ENCODE measurements around the gene SFTA2. TPM values are rescaled to one million over a fixed set of nuclear protein-coding genes. Genes with fewer than 3 reads are reported as not detected.

Gene SFTA2
- total RNA-seq, 1 experiment from 2014 or later, result not detected

GRCh38 chr6:30926644-30927043 is 5.3 kb downstream of the SFTA2 start:
- no TSS peak for BruUV-seq (replicated peaks)
- Histone ChIP-seq H3K9ac (ENCODE audit: low read length) (no peak overlapping the region), H3K79me2 (ENCODE audit: insufficient read depth, low read length) (no peaks in the 10 kb centered on the region), H3K9me3 (ENCODE audit: control insufficient read depth in 1 of 2, insufficient read depth in 1 of 2, low read depth in 1 of 2, low read length in 2 of 2) (peaks cover 0 to 11% of the 10 kb centered on the region in 2 experiments; a peak in 1 of 4 replicates), H3K36me3 (ENCODE audit: control insufficient read depth in 1 of 2, insufficient read depth in 2 of 2, low read length in 2 of 2) (peaks cover 5 to 10% of the 10 kb centered on the region in 2 experiments; a peak in 3 of 4 replicates), H3K27ac (ENCODE audit: low read depth, low read length) (no peak overlapping the region), H2AFZ (ENCODE audit: low read depth, low read length, poor library complexity, severe bottlenecking) (no peak overlapping the region), H3K9me2 (ENCODE audit: insufficient read depth) (no peaks in the 10 kb centered on the region), H3K27me3 (ENCODE audit: insufficient read depth, low read length) (no peaks in the 10 kb centered on the region), H3K4me2 (ENCODE audit: low read length) (peak overlapping the region; percentile 13), H3K4me1 (ENCODE audit: control insufficient read depth in 1 of 2, insufficient read depth in 2 of 2, low read length in 2 of 2) (peaks cover 0 to 22% of the 10 kb centered on the region in 2 experiments; a peak in 2 of 4 replicates), H3K4me3 (replicated peaks in 1 of 2; ENCODE audit: low read depth in 1 of 2, low read length in 2 of 2) (no peak overlapping the region), H4K20me1 (ENCODE audit: insufficient read depth) (no peaks in the 10 kb centered on the region)
- ChIA-PET RAD21 (ENCODE audit: low non-redundant PET in 1 of 2, low total read pairs in 2 of 2, uncharacterized antibody in 2 of 2, unreplicated experiment in 2 of 2) (interaction anchor here in 1 of 2 experiments (0.7 kb wide), 1 partner anchor 189 kb away, joined by 6 read pairs; no protein-coding TSS in a partner anchor), CTCF (no interaction called here), POLR2A (no interaction called here)
- intact Hi-C loops (cut with micrococcal nuclease), result no loop called here
- peak; percentile 54; the same call in 1 of the 2 replicates for ATAC-seq
- TF ChIP-seq CTCF (IDR thresholded peaks at IDR 0.05 in 2 of 3, conservative IDR thresholded peaks at IDR 0.05 in 1 of 3; ENCODE audit: borderline replicate concordance in 1 of 3, insufficient read depth in 1 of 3, low read depth in 2 of 3, low read length in 2 of 3), result no peak
- TF ChIP-seq ELF1 (IDR thresholded peaks at IDR 0.05; ENCODE audit: borderline replicate concordance, low read depth), result no peak
- no peak for TF ChIP-seq REST (IDR thresholded peaks at IDR 0.05; ENCODE audit: low read depth)
- no peak for TF ChIP-seq CBX3 (IDR thresholded peaks at IDR 0.05; ENCODE audit: low read depth)
- TF ChIP-seq SP1 (IDR thresholded peaks at IDR 0.05; ENCODE audit: low read depth), result no peak
- TF ChIP-seq ZNF274 (IDR thresholded peaks at IDR 0.05; ENCODE audit: low read depth, low read length), result no peak
- no peak for TF ChIP-seq EZH2 (IDR thresholded peaks at IDR 0.05)
- TF ChIP-seq ATF3 (IDR thresholded peaks at IDR 0.05), result no peak
- TF ChIP-seq POLR2AphosphoS5 (IDR thresholded peaks at IDR 0.05; ENCODE audit: low read depth, low read length), result no peak
- no peak for TF ChIP-seq MAX (IDR thresholded peaks at IDR 0.05)
- TF ChIP-seq ZBTB33 (IDR thresholded peaks at IDR 0.05; ENCODE audit: extremely low read depth, insufficient replicate concordance, low read length), result no peak
- no peak for TF ChIP-seq POLR2A (IDR thresholded peaks at IDR 0.05; ENCODE audit: borderline replicate concordance, extremely low read depth, insufficient read depth, insufficient read length)
- TF ChIP-seq FOSL1 (IDR thresholded peaks at IDR 0.05; ENCODE audit: low read depth), result no peak
- no peak for TF ChIP-seq YY1 (IDR thresholded peaks at IDR 0.05; ENCODE audit: extremely low read depth, insufficient replicate concordance, low read depth, low read length)
- TF ChIP-seq TCF7L2 (IDR thresholded peaks at IDR 0.05; ENCODE audit: borderline replicate concordance, extremely low read depth, insufficient read depth, insufficient read length), result no peak
- no peak for TF ChIP-seq CEBPB (IDR thresholded peaks at IDR 0.05; ENCODE audit: low read depth)
- TF ChIP-seq SRF (IDR thresholded peaks at IDR 0.05; ENCODE audit: low read depth), result no peak
- TF ChIP-seq ZFX (IDR thresholded peaks at IDR 0.05), result no peak
- TF ChIP-seq JUND (IDR thresholded peaks at IDR 0.05), result no peak
- no peak for DNase-seq (ENCODE audit: low read depth, low spot score)
